Duodenal mucosa (tissue), 2 donors: ENCODE measurements around the gene PPP6R3.

Experiments used
- H3K27ac ChIP-seq: one replicate; pipeline ENCODE4 v1.7.0; 2013; ENCODE audit warnings: low read depth, low read length
- H3K27me3 ChIP-seq, 2 donors: one replicate each; pipeline ENCODE4 v1.7.0; 2013; ENCODE audit warnings: low read length in 2 of 2, control low read depth in 1 of 2; ENCODE audit not compliant: insufficient read depth in 2 of 2, control insufficient read depth in 1 of 2
- H3K36me3 ChIP-seq, 2 donors: one replicate each; pipeline ENCODE4 v1.7.0; 2013; ENCODE audit warnings: low read length in 2 of 2, control low read depth in 1 of 2; ENCODE audit not compliant: insufficient read depth in 2 of 2, control insufficient read depth in 1 of 2
- H3K4me1 ChIP-seq, 2 donors: one replicate each; pipeline ENCODE4 v1.7.0; 2013; ENCODE audit warnings: low read length in 2 of 2, control low read depth in 1 of 2; ENCODE audit not compliant: insufficient read depth in 2 of 2, control insufficient read depth in 1 of 2
- H3K4me3 ChIP-seq, 2 donors: one replicate each; pipeline ENCODE4 v1.7.0; 2013; ENCODE audit warnings: low read length in 2 of 2, low read depth in 1 of 2
- H3K9ac ChIP-seq, 2 donors: one replicate each; pipeline ENCODE4 v1.7.0; 2013; ENCODE audit warnings: low read length in 2 of 2, low read depth in 1 of 2
- H3K9me3 ChIP-seq, 2 donors: one replicate each; pipeline ENCODE4 v1.7.0; 2013; ENCODE audit warnings: low read length in 2 of 2, control low read depth in 1 of 2; ENCODE audit not compliant: control insufficient read depth in 1 of 2

PPP6R3 gene

GRCh38 chr11:68524213-68524612 lies 63.7 kb downstream of the PPP6R3 start:
- H3K36me3 ChIP-seq = peaks cover 13 to 60% of the 10 kb centered on the region in 2 donors
- H3K4me1 ChIP-seq = peaks cover 16 to 41% of the 10 kb centered on the region in 2 donors
- no peak overlapping the region for H3K9ac ChIP-seq
- no peaks in the 10 kb centered on the region for H3K27me3 ChIP-seq
- no peaks in the 10 kb centered on the region for H3K9me3 ChIP-seq
- H3K27ac ChIP-seq = no peak overlapping the region
- no peak overlapping the region for H3K4me3 ChIP-seq

DNA sequence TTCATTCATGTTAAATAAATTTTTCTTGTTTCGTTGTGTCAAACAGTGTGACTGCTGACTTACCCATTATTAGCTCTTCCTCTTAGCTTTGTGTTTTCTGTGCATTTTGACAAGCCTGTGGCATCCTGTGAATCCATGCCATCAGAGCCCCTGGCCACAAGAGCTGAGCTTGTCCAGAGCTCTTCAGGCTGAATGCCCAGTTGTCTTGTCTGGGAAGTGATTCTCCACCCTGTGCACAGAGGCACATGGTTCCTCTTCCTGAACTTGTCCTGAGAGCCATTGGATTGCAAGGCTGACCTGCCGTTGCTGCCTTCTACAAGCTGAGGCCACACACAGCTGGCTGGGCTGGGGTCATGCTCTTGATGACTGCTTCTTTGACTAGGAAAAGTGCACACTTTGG lies 64.1 kb downstream of the PPP6R3 start:
- peak overlapping the region in 1 of 2 donors; percentile 17 for H3K9ac ChIP-seq
- H3K27me3 ChIP-seq = no peaks in the 10 kb centered on the region
- H3K9me3 ChIP-seq = no peaks in the 10 kb centered on the region
- H3K27ac ChIP-seq = no peak overlapping the region
- peaks cover 13 to 61% of the 10 kb centered on the region in 2 donors for H3K36me3 ChIP-seq
- H3K4me1 ChIP-seq = peaks cover 16 to 41% of the 10 kb centered on the region in 2 donors
- no peak overlapping the region for H3K4me3 ChIP-seq

DNA sequence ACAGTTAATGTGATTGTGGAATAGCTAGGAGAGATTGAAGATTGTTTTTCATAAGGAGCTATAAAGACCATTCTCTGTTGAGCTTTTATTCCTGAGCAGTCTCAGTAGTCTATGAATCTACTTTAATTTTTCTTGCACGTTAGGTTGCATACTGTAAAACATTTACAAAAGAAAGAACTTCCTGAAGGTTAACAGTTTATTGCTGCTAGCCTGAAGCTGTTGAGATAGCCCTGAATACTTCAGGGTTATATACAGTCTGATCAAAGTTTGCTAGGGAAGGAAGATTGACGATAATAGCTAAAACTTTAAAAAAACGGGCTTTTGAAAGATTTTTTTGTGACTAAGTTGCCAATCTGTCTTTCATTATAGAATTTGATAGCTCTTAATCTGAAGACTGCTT lies 64.8 kb downstream of the PPP6R3 start:
- no peak overlapping the region for H3K4me3 ChIP-seq
- H3K9ac ChIP-seq = peak overlapping the region in 1 of 2 donors; percentile 17
- peaks cover 13 to 58% of the 10 kb centered on the region in 2 donors for H3K36me3 ChIP-seq
- H3K4me1 ChIP-seq = peaks cover 16 to 41% of the 10 kb centered on the region in 2 donors
- no peaks in the 10 kb centered on the region for H3K9me3 ChIP-seq
- no peak overlapping the region for H3K27ac ChIP-seq
- H3K27me3 ChIP-seq = no peaks in the 10 kb centered on the region

DNA sequence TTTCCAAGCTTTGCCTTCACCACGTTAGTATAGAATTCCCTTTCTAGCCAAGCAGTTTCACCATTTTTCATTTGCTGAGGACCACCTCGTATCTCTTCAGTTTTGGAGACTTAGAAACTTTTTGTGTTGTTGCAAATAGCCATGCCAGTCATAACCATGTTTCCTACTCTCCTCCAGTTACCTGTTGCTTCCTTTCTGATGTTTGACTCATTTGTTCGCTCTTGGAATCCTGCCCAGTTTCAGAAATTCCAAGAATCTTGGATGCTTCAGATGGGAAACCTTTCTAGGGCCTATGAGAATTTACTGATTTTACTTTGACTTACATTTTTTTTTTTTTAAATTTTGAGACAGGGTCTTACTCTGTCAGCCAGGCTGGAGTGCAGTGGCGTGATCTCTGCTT lies 65.4 kb downstream of the PPP6R3 start:
- peaks cover 13 to 54% of the 10 kb centered on the region in 2 donors for H3K36me3 ChIP-seq

GRCh38 chr11:68527585-68527984 lies 67.0 kb downstream of the PPP6R3 start:
- Histone ChIP-seq H3K4me3 (no peak overlapping the region), H3K4me1 (peaks cover 16 to 29% of the 10 kb centered on the region in 2 donors)

More for the DNA sequence above, 65.4 kb downstream of the PPP6R3 start:
- H3K9me3 ChIP-seq = no peaks in the 10 kb centered on the region
- peaks cover 16 to 41% of the 10 kb centered on the region in 2 donors for H3K4me1 ChIP-seq
- H3K9ac ChIP-seq = no peak overlapping the region
- no peak overlapping the region for H3K27ac ChIP-seq
- no peaks in the 10 kb centered on the region for H3K27me3 ChIP-seq
- no peak overlapping the region for H3K4me3 ChIP-seq

GRCh38 chr11:68528630-68529029 lies 68.1 kb downstream of the PPP6R3 start:
- H3K9me3 ChIP-seq = no peaks in the 10 kb centered on the region
- H3K27ac ChIP-seq = no peak overlapping the region
- H3K27me3 ChIP-seq = no peaks in the 10 kb centered on the region
- no peak overlapping the region for H3K9ac ChIP-seq
- peaks cover 13 to 42% of the 10 kb centered on the region in 2 donors for H3K36me3 ChIP-seq
- H3K4me3 ChIP-seq = no peak overlapping the region
- H3K4me1 ChIP-seq = peaks cover 16 to 29% of the 10 kb centered on the region in 2 donors

More at GRCh38 chr11:68527585-68527984, 67.0 kb downstream of the PPP6R3 start:
- no peaks in the 10 kb centered on the region for H3K27me3 ChIP-seq
- H3K9ac ChIP-seq = no peak overlapping the region
- H3K27ac ChIP-seq = no peak overlapping the region
- peaks cover 13 to 45% of the 10 kb centered on the region in 2 donors for H3K36me3 ChIP-seq
- no peaks in the 10 kb centered on the region for H3K9me3 ChIP-seq

DNA sequence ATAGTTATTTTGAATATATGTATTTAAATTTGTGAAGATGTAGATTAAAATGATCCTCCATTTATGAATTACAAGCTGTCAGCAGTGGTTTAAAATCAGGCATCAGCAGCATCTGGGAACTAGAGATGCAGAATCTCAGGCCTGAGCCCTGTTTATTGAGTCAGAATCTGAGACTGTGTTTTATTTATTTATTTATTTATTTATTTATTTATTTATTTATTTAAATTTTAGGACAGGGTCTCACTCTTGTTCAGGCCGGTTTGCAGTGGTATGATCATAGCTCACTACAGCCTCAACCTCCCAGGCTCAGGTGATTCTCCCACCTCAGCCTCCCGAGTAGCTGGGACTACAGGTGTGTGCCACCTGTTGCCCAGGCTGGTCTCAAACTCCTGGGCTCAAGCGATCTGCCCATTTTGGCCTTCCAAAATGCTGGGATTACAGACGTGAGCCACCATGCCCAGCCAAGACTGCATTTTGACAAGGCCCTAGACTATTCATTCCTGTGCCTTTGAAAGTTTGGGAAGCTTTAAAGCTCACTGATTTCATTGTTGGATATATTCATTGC lies 70.7 kb downstream of the PPP6R3 start:
- Histone ChIP-seq H3K9ac (no peak overlapping the region), H3K36me3 (peaks cover 14 to 43% of the 10 kb centered on the region in 2 donors), H3K9me3 (no peaks in the 10 kb centered on the region), H3K4me3 (no peak overlapping the region), H3K27ac (no peak overlapping the region), H3K27me3 (no peaks in the 10 kb centered on the region), H3K4me1 (peaks cover 3 to 7% of the 10 kb centered on the region in 2 donors)

DNA sequence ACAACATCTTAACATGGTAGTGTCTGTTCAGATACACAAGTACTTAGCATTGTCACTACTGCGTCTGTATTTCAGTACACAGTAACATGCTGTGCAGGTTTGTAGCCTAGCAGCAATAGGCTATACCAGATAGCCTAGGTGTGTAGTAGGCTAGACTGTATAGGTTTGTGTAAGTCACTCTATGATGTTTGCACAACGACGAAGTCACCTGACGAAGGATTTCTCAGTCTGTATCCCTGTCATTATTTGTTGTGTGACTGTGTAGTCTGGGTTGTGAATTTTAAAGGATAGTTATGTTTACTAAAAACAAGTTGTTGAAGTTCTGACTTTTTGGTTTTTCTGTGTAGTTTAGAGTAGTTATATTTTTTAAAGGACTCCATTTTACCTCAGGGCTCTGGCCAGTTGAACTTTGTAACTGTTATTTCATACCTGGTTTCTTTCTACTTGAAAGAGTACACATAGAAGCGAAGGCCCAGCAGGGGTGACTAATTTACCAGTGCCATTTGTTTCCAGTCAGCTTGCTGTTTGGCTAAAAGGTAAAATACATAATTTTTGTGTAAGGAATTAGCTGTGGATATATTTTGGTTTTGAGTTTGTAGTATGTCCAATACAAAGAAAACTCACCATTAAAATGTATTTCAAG lies 72.3 kb downstream of the PPP6R3 start:
- Histone ChIP-seq H3K9ac (no peak overlapping the region), H3K4me1 (peaks cover 3 to 7% of the 10 kb centered on the region in 2 donors), H3K4me3 (no peak overlapping the region), H3K9me3 (no peaks in the 10 kb centered on the region), H3K27ac (no peak overlapping the region), H3K36me3 (peaks cover 9 to 30% of the 10 kb centered on the region in 2 donors), H3K27me3 (no peaks in the 10 kb centered on the region)

GRCh38 chr11:68533945-68534344 lies 73.4 kb downstream of the PPP6R3 start:
- H3K27me3 ChIP-seq = no peaks in the 10 kb centered on the region
- no peaks in the 10 kb centered on the region for H3K9me3 ChIP-seq
- H3K4me3 ChIP-seq = no peak overlapping the region
- H3K27ac ChIP-seq = no peak overlapping the region
- H3K36me3 ChIP-seq = peaks cover 12 to 34% of the 10 kb centered on the region in 2 donors
- peaks cover 0 to under 1% of the 10 kb centered on the region in 2 donors for H3K4me1 ChIP-seq
- H3K9ac ChIP-seq = no peak overlapping the region

DNA sequence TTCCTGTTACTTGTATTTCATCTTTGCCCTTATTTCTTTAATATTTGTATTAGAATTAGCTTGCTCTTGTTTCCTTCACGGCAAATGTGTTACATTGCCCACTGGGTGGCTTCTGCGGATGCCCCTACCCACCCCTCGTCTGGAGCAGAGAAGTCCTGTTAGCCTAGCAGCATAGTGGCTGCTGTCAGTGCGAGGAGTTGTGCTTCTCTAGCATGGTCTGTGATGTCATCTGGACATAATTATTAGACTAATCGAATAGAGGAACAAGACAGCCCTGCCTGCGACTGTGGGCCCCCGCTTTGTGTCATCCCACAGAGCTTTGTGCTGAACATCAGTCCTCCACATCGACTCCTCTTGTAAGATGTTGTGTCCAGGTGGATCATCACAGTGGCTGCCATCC lies 74.5 kb downstream of the PPP6R3 start:
- Histone ChIP-seq H3K27me3 (no peaks in the 10 kb centered on the region), H3K36me3 (peaks cover 22 to 37% of the 10 kb centered on the region in 2 donors), H3K27ac (no peak overlapping the region), H3K4me1 (no peaks in the 10 kb centered on the region), H3K4me3 (no peak overlapping the region), H3K9ac (no peak overlapping the region), H3K9me3 (no peaks in the 10 kb centered on the region)
